ENCODE results near the gene PEAK3. TPM values are rescaled to one million over a fixed set of nuclear protein-coding genes. Genes with fewer than 3 reads are reported as not detected.

The PEAK3 gene
- total RNA-seq, 1 donor from 2014 or later, result 7.5 TPM

GRCh38 chr19:2307518-2308012 is 25.6 kb upstream of the PEAK3 start:
- H3K9me3 ChIP-seq, result no peaks in the 10 kb centered on the region
- no peak overlapping the region for H3K4me3 ChIP-seq
- H3K4me1 ChIP-seq, result peaks cover 2% of the 10 kb centered on the region
- TF ChIP-seq, protein P1, sequence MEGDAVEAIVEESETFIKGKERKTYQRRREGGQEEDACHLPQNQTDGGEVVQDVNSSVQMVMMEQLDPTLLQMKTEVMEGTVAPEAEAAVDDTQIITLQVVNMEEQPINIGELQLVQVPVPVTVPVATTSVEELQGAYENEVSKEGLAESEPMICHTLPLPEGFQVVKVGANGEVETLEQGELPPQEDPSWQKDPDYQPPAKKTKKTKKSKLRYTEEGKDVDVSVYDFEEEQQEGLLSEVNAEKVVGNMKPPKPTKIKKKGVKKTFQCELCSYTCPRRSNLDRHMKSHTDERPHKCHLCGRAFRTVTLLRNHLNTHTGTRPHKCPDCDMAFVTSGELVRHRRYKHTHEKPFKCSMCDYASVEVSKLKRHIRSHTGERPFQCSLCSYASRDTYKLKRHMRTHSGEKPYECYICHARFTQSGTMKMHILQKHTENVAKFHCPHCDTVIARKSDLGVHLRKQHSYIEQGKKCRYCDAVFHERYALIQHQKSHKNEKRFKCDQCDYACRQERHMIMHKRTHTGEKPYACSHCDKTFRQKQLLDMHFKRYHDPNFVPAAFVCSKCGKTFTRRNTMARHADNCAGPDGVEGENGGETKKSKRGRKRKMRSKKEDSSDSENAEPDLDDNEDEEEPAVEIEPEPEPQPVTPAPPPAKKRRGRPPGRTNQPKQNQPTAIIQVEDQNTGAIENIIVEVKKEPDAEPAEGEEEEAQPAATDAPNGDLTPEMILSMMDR (IDR thresholded peaks at IDR 0.05), result no peak
- H3K27ac ChIP-seq, result no peak overlapping the region
- ATAC-seq (no peak), DNase-seq (no peak)
- no peaks in the 10 kb centered on the region for H3K36me3 ChIP-seq
- intact Hi-C loops (cut with DNase I), result no loop called here
- H3K27me3 ChIP-seq (ENCODE audit: low read depth), result peaks cover 87% of the 10 kb centered on the region

DNA sequence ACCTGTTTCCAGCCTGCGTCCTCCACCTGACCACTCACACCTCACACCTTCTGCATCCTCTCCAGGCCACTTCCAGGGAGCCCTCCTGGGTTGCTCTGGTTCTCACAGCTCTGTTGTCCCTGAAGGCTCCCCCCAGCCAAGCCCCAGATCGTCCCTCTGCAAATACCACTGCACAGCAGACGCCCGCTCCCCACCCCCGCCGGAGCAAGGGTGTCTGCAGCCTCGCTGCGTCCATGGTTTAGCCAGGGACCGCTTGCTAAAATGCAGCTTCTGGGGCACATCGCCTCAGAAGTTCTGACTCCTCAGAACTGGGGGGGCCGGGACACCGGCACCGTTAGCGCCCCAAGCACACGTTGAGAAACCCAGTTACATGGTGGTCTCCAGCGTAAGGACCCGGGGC is 25.0 kb upstream of the PEAK3 start:
- DNase-seq, result no peak
- no peak for ATAC-seq
- Histone ChIP-seq H3K27me3 (ENCODE audit: low read depth) (peaks cover 87% of the 10 kb centered on the region), H3K27ac (no peak overlapping the region), H3K4me3 (no peak overlapping the region), H3K36me3 (no peaks in the 10 kb centered on the region), H3K9me3 (no peaks in the 10 kb centered on the region), H3K4me1 (peaks cover 8% of the 10 kb centered on the region)
- intact Hi-C loops (cut with DNase I), result no loop called here
- TF ChIP-seq, protein P1 (IDR thresholded peaks at IDR 0.05), result no peak

DNA sequence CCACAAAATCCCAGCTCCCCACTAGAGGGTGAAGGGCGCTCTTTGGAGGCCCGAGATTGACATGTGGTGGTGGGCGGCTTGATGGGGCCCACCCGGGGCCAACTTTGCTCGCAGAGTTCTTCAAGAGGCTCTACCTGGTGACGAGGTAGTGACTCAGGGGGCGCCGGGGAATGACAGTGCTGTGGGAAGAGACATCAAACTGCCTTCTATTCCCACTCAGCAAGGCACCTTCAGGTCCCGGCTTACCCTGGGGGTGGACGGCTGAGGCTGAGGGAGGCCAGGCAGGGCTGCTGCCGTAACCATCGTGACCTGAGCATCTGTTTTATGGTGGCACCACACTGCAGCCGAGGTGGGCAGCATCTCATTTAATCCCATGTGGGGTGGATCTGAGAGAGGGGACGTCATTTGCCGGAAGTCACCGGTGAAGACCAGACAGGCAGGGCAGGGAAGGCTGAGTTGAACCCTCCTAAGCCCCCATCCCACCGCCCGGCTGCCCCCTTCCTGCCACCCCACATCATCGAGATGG is 24.4 kb upstream of the PEAK3 start:
- intact Hi-C loops (cut with DNase I), result no loop called here
- Histone ChIP-seq H3K27me3 (ENCODE audit: low read depth) (peaks cover 89% of the 10 kb centered on the region), H3K9me3 (no peaks in the 10 kb centered on the region), H3K27ac (no peak overlapping the region), H3K4me3 (no peak overlapping the region), H3K4me1 (peaks cover 9% of the 10 kb centered on the region), H3K36me3 (no peaks in the 10 kb centered on the region)
- DNase-seq (no peak), ATAC-seq (no peak)
- TF ChIP-seq, protein P1 (IDR thresholded peaks at IDR 0.05), result no peak

DNA sequence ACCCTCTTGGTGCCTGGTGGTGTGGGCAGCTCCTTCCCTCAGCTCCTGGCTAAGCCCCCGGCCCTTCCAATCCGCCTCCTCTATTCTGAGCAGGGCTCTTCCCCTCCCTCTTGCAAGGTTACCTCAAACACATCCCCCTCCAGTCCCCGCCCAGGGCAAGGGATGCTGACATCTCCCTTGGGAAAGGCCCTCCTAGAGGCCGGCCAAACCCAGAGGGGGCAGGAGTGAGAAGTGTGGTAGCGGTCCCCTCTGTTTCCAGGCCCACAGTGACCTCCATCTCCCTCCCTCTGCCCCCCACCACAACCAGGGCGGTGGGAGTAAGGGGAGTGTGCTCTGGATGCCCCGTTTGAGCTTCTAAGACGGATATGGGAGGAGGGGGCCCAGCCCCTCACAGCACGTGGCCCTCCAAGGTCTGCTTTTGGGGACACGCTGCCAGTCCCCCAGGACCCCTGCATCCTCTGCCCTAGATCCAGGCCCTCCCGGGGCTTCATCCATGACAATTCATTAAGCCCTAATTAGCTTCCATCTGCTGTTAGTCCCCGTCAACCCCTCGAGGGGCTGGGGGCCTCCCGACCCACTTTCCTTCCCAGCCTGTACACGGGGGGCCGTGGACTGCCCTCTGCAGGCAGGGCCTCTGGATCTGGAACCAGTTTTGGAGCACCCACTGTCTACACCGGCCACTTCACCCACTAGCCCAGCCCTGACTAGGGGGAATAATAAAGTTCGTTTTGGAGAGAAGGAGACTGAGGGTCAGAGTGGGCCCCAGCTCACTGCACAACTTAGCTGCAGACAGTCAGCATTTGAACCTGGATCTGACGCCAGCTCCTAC is 23.7 kb upstream of the PEAK3 start:
- ATAC-seq, result no peak
- TF ChIP-seq, protein P1 (IDR thresholded peaks at IDR 0.05), result no peak
- H3K36me3 ChIP-seq, result no peaks in the 10 kb centered on the region
- DNase-seq, result no peak
- H3K4me1 ChIP-seq, result peaks cover 9% of the 10 kb centered on the region
- intact Hi-C loops (cut with DNase I), result no loop called here
- H3K27ac ChIP-seq, result no peak overlapping the region
- no peak overlapping the region for H3K4me3 ChIP-seq
- peaks cover 89% of the 10 kb centered on the region for H3K27me3 ChIP-seq (ENCODE audit: low read depth)
- no peaks in the 10 kb centered on the region for H3K9me3 ChIP-seq

- ATAC-seq (no peak), DNase-seq (no peak)
- no peak overlapping the region for H3K4me3 ChIP-seq
- H3K4me1 ChIP-seq, result peaks cover 9% of the 10 kb centered on the region
- H3K9me3 ChIP-seq, result no peaks in the 10 kb centered on the region
- no peak overlapping the region for H3K27ac ChIP-seq
- TF ChIP-seq, protein P1 (IDR thresholded peaks at IDR 0.05), result no peak
- peaks cover 69% of the 10 kb centered on the region for H3K27me3 ChIP-seq (ENCODE audit: low read depth)
- intact Hi-C loops (cut with DNase I), result no loop called here
- no peaks in the 10 kb centered on the region for H3K36me3 ChIP-seq
Observed at GRCh38 chr19:2303211-2303798, 21.3 kb upstream of the PEAK3 start.
